NCI-H1417 treated with DMSO at 0.1 percent for 48 hours (cell line): ENCODE data around the gene CRHR1.
"Not testable (repeated sequence)": the region's sequence is repeated elsewhere in the genome, so short reads cannot be mapped to it uniquely, and the experiment has no call there.

Source experiments
- DNase-seq: peaks from one replicate; lab custom pipeline; 2025; lab: John Stamatoyannopoulos, UW

CRHR1 gene

DNA sequence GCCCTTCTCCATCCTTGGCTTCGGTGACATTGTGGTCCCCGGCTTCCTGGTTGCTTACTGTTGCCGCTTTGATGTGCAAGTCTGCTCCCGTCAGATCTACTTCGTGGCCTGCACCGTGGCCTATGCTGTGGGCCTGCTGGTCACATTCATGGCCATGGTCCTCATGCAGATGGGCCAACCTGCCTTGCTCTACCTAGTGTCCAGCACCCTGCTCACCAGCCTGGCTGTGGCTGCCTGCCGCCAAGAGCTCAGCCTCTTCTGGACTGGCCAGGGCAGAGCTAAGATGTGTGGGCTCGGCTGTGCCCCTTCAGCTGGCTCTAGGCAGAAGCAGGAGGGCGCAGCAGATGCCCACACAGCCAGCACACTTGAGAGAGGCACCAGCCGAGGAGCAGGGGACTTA, 62.1 kb downstream of the CRHR1 start:
- no peak for DNase-seq

- no peak for DNase-seq
Observed at GRCh38 chr17:45846646-45847045, 62.5 kb downstream of the CRHR1 start.

- no peak for DNase-seq
Observed at GRCh38 chr17:45847101-45847500, 63.0 kb downstream of the CRHR1 start.

GRCh38 chr17:45847747-45848146, 63.6 kb downstream of the CRHR1 start:
- no peak for DNase-seq

DNA sequence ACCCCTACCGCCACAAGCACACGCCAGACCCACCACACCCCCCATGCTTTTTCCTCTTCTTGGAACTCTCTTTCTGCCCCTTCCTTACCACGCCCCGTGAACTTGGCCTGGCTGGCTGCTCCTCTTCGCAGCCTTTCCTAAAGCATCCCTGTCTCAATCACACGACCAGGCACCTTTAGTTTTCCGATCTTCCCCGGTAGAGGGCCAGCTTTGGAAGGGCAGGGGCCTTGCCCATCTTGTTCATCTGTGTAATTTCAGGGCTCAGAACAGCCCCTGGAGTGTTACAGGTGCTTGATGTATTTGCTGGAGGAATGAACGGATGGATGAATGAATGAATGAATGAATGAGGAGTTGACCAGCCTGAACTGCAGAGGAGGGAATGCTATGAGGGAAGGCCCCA, 64.3 kb downstream of the CRHR1 start:
- DNase-seq: no peak

- DNase-seq: no peak
Observed at GRCh38 chr17:45848868-45849535, 64.9 kb downstream of the CRHR1 start.

DNA sequence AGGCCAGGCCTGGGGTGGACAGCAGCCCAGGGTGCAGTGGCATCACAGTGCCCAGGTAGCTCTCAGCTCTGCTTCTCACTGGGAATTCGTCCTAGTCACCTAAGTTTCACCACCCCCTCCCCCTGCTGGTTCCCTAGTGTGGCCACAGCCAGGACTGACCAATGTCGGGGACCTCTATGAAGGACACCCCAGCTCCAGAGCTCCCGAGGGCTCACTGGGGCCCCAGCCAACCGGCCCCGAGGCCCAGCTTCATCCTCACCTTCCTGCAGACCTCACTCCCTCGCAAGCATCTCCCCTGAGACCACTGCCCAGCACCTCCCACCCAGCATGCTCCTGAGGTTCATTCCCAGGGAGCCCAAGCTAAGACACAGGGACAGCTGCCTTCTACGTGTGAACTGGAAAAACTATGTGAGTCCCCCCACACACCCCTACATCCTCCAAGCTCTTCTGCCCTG, 65.4 kb downstream of the CRHR1 start:
- no peak for DNase-seq

GRCh38 chr17:45850011-45850410, 65.9 kb downstream of the CRHR1 start:
- DNase-seq: no peak

- DNase-seq: no peak
Observed at GRCh38 chr17:45850468-45850867, 66.3 kb downstream of the CRHR1 start.

- no peak for DNase-seq
Observed at GRCh38 chr17:45851022-45851421, 66.9 kb downstream of the CRHR1 start.

DNA sequence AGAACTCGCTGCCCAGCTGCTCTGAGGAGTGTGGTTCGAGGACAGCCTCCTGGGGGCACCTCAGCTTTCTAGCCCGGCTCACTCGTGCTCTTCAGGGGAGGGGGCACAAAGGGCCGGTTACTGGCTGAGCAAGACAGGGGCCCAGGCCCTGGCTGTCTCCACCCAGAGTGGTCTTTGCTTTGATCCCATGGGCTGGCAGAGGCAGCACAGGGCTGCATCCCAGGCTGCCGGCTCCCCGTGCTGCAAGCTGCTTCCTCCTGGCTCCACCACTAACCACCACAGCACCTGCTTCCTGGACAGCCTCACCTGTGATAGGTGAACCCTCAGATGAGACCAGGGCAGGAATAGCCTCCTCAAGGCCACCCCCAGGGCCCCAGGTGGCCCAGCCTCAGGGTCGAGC, 67.3 kb downstream of the CRHR1 start:
- DNase-seq: no peak

GRCh38 chr17:45851873-45852272, 67.8 kb downstream of the CRHR1 start:
- no peak for DNase-seq

DNA sequence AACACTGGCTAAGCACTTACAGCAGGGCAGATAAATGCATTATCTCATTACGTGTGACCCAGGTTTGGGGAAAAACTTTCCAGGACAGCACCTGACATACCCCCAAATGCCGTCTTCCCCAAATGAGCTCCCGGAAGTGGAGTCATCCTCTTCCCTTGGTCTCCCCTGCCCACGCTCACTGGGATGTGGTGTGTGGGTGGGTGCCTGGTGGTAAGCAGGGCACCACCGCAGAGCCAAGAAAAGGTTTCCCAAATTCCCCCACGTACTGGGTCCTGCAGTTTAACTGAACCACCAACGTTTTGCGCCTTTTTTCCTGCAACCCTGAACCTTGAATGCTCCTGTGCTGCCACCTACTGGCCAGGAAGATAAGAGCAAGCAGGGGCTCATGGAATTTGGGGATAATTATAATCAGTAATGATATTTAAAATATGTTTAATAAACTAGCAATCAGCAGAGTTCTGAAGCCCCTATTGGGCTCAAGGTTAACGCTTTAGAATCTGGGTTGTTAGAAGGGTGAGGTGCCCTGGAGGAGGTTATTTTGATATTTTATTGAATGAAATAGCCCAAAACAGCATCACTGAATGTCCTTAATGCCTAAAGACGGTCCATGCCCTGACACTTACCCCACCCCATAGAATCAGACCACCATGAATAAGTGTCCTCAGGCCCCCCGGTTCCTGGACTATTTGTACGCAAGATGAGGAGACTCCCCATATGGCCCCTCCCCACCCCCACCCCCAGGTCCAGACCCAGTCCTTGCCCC, 68.6 kb downstream of the CRHR1 start:
- DNase-seq: peak; percentile 0

- DNase-seq: no peak
Observed at GRCh38 chr17:45854209-45854608, 70.1 kb downstream of the CRHR1 start.

- DNase-seq: no peak
Observed at GRCh38 chr17:45855691-45856336, 71.7 kb downstream of the CRHR1 start.

- no peak for DNase-seq
Observed at GRCh38 chr17:45857977-45858708, 74.0 kb downstream of the CRHR1 start.

DNA sequence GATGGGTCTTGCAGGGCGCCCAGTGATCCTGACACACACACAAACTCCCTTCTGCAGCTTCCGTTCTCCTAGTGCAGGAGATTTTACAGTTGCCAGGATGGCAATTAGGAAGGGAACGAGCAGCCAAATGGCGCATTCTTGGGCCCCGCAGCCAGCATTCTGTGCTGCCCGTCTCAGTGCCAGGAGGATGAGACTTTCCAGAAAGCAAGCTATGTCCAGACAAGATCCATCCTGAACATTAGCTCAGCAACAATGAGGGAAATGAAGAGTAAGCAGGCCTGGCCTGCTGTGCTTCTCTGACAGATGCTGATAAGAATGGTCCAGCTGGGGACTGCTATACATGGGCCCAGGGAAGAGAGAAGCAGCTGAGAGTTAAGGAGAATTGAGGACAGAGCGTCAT, 77.0 kb downstream of the CRHR1 start:
- DNase-seq: no peak

- not testable (repeated sequence) for DNase-seq
Observed at GRCh38 chr17:45862127-45862526, 78.0 kb downstream of the CRHR1 start.

DNA sequence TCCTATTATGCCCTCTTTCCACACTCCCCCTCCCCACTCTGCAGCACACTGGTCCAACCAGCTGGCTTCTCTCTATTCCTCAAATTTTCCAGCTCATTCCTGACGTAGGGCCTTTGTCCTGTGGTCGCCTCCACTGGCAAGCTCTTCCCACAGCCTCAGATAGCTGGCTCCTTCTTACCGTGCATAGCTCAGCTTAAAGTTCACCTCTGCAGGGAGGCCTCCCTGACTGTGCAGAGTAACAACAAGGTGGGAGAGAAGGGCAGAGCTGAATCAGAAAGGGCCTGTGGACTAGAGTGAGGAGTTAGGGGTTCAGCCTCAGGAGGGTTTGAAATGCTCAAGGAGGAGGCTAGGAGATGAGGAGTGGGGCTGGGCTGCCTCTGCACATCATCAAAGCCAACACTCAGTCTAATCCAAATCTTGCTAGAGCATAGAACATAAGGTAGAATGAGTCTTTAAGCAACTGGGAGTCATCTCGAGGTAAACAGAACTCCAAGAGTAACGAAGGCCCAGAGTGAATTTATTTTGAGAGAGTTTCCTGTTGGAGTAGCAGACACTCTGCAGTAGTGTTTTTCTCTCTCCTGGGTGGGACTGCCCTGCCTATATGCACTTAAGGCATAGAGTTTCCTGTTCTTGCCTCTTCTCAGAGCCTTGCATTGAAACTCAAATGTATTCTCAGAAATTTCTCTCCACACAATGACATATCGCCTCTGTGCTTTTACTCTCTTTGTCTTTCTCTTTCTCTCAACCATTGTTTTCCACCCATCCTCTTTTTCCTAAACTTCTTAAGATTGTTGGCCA, 79.9 kb downstream of the CRHR1 start:
- no peak for DNase-seq

DNA sequence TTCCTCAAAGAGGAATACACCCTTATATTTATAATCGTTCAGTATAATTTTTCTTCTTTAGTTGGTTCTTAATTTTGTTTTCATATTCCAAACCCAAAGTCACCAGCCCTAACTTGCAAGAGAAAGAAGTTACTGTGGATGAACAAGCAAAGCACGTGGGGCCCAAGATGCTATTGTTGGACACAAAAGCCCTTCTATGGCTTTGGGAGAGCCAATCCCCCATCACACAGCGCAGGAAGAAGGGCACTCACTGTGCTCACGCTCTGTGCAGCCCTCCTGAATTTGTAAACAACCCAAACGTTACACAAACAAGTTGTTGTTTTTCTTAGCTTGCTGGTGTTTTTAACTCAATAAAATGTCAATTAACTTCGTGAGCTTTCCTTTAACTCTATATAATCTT, 83.1 kb downstream of the CRHR1 start:
- DNase-seq: no peak

GRCh38 chr17:45867702-45868101, 83.6 kb downstream of the CRHR1 start:
- DNase-seq: no peak

DNA sequence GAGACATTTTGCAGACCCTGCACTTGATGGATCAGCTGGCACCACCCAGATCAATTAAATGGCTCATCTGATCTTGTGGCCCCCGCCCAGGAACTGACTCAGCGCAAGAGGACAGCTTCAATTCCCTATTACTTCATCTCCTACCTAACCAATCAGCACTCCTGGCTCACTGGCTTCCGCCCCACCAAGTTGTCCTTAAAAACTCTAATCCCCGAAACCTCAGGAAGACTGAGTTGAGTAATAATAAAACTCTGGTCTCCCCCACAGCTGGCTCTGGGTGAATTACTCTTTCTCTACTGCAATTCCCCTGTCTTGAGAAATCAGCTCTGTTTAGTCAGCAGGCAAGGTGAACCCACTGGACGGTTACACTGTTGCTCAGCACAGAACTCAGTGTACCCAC, 84.2 kb downstream of the CRHR1 start:
- DNase-seq: no peak
